CD14-positive monocyte (primary cell): ENCODE measurements around the gene SMARCD1. TPM values are rescaled to one million over a fixed set of nuclear protein-coding genes. Genes with fewer than 3 reads are reported as not detected.

ENCODE experiments used
- DNase-seq, 3 donors: peaks; one replicate each; pipeline ENCODE4 v3.0.0-alpha.2; 2011 to 2022
- H2AFZ ChIP-seq: 2 replicates; pipeline ENCODE4 v1.6.0; 2012; ENCODE audit warnings: mild to moderate bottlenecking, low read depth, low read length, inconsistent platforms; ENCODE audit not compliant: insufficient read depth, poor library complexity, severe bottlenecking
- H3K27ac ChIP-seq, 2 donors: 1 replicate in 1 of 2; 2 replicates in 1 of 2; pipeline ENCODE4 v1.5.1; 2012 to 2013; ENCODE audit warnings: low read length in 2 of 2, control low read depth in 1 of 2, inconsistent platforms in 1 of 2, low read depth in 1 of 2, mild to moderate bottlenecking in 1 of 2
- H3K27me3 ChIP-seq, 2 donors: one replicate each; pipeline versions ENCODE4 v1.6.0 to v1.6.1; 2011 to 2013; ENCODE audit warnings: low read length in 2 of 2; ENCODE audit not compliant: control insufficient read depth in 2 of 2, insufficient read depth in 2 of 2
- H3K36me3 ChIP-seq, 2 donors: replicated peaks in 1 of 2; 1 replicate in 1 of 2; 2 replicates in 1 of 2; pipeline versions ENCODE4 v1.5.1 to v1.6.1; 2012 to 2013; ENCODE audit warnings: low read length in 2 of 2, control low read depth in 1 of 2, inconsistent platforms in 1 of 2, mild to moderate bottlenecking in 1 of 2; ENCODE audit not compliant: insufficient read depth in 2 of 2, control insufficient read depth in 1 of 2
- H3K4me1 ChIP-seq, 2 donors: 1 replicate in 1 of 2; 2 replicates in 1 of 2; pipeline versions ENCODE4 v1.5.1 to v1.6.1; 2012 to 2013; ENCODE audit warnings: low read length in 2 of 2, control low read depth in 1 of 2, inconsistent platforms in 1 of 2, mild to moderate bottlenecking in 1 of 2, moderate library complexity in 1 of 2; ENCODE audit not compliant: insufficient read depth in 2 of 2, control insufficient read depth in 1 of 2
- H3K4me2 ChIP-seq: replicated peaks from 2 replicates; pipeline ENCODE3; 2012; ENCODE audit warnings: low read length, moderate library complexity, mild to moderate bottlenecking; ENCODE audit not compliant: poor library complexity, severe bottlenecking; ENCODE audit errors: extremely low read depth
- H3K4me3 ChIP-seq, 3 experiments: fragments of 200-600 bp in 1 of 3; sonication (generic) in 1 of 3; replicated peaks in 1 of 3; 1 replicate in 2 of 3; 2 replicates in 1 of 3; pipeline ENCODE4 v1.5.1; 2011 to 2013; ENCODE audit warnings: low read length in 3 of 3, mild to moderate bottlenecking in 3 of 3, control low read depth in 2 of 3, low read depth in 2 of 3, inconsistent platforms in 1 of 3, moderate library complexity in 1 of 3
- H3K79me2 ChIP-seq: 2 replicates; pipeline ENCODE4 v1.6.0; 2012; ENCODE audit warnings: mild to moderate bottlenecking, control low read depth, inconsistent platforms, low read length, moderate library complexity; ENCODE audit not compliant: insufficient read depth
- H3K9ac ChIP-seq: 2 replicates; pipeline ENCODE4 v1.6.0; 2017; ENCODE audit warnings: low read length, mild to moderate bottlenecking; ENCODE audit not compliant: insufficient read depth, poor library complexity, severe bottlenecking
- H3K9me3 ChIP-seq, 2 donors: replicated peaks in 1 of 2; 1 replicate in 1 of 2; 2 replicates in 1 of 2; pipeline versions ENCODE4 v1.5.1 to v1.6.1; 2012 to 2013; ENCODE audit warnings: low read length in 2 of 2, control low read depth in 1 of 2; ENCODE audit not compliant: control insufficient read depth in 1 of 2, insufficient read depth in 1 of 2
- H4K20me1 ChIP-seq: 2 replicates; pipeline ENCODE4 v1.6.0; 2012; ENCODE audit warnings: mild to moderate bottlenecking, low read length, control low read depth, moderate library complexity; ENCODE audit not compliant: insufficient read depth
- H3K27ac Mint-ChIP-seq, 7 donors: one replicate each; pipeline ENCODE4 v1.8.0; 2020; ENCODE audit warnings: mild to moderate bottlenecking in 7 of 7, mixed read lengths in 7 of 7, moderate library complexity in 6 of 7, inconsistent platforms in 2 of 7
- H3K27me3 Mint-ChIP-seq, 3 donors: one replicate each; pipeline ENCODE4 v1.8.0; 2021 to 2022; ENCODE audit warnings: low read depth in 3 of 3, mild to moderate bottlenecking in 3 of 3, mixed read lengths in 3 of 3, moderate library complexity in 3 of 3, inconsistent platforms in 1 of 3
- H3K36me3 Mint-ChIP-seq, 2 donors: one replicate each; pipeline ENCODE4 v1.8.0; 2020; ENCODE audit warnings: mixed read lengths in 2 of 2, inconsistent platforms in 1 of 2, mild to moderate bottlenecking in 1 of 2
- H3K4me1 Mint-ChIP-seq: one replicate; pipeline ENCODE4 v1.8.0; 2020; ENCODE audit warnings: mild to moderate bottlenecking, mixed read lengths
- H3K4me3 Mint-ChIP-seq, 2 donors: one replicate each; pipeline ENCODE4 v1.8.0; 2020; ENCODE audit warnings: mild to moderate bottlenecking in 2 of 2, mixed read lengths in 2 of 2, moderate library complexity in 1 of 2
- H3K9me3 Mint-ChIP-seq, 7 donors: one replicate each; pipeline ENCODE4 v1.8.0; 2020 to 2022; ENCODE audit warnings: mixed read lengths in 7 of 7, mild to moderate bottlenecking in 6 of 7, moderate library complexity in 6 of 7, inconsistent platforms in 2 of 7
- WGBS: methylation state at CpG from one replicate; pipeline ENCODE4 v1.1.5; 2013; ENCODE audit warnings: missing lambda C conversion rate; ENCODE audit not compliant: insufficient coverage; 5-methylcytosine and 5-hydroxymethylcytosine counted together
- intact Hi-C, 2 donors: fragments of 100-400 bp; cut with micrococcal nuclease; formaldehyde crosslinking; loops; one replicate each; pipeline versions ENCODE4 v1.15.0 to v1.15.1; 2023
- polyA plus RNA-seq, 3 donors: library from polyadenylated mRNA; depleted of rRNA in 1 of 3; unstranded in 2 of 3; stranded (reverse) in 1 of 3; fragments of 300-500 nt in 2 of 3; fragments of >200 nt in 1 of 3; fragmentation: Illumina TruSeq in 2 of 3; gene quantifications; 1 replicate in 2 of 3; 2 replicates in 1 of 3; pipeline ENCODE4 v1.2.3, GENCODE V29; 2012 to 2021
- TF ChIP-seq, protein P1 (sequence below): fragments of 200-600 bp; IDR thresholded peaks from one replicate; pipeline ENCODE4 v1.8.0; 2022; ENCODE audit warnings: antibody characterized with exemption, mild to moderate bottlenecking

Gene SMARCD1
- polyA plus RNA-seq, 3 donors, result 3.7 to 41.9 (median 7.8) TPM

DNA sequence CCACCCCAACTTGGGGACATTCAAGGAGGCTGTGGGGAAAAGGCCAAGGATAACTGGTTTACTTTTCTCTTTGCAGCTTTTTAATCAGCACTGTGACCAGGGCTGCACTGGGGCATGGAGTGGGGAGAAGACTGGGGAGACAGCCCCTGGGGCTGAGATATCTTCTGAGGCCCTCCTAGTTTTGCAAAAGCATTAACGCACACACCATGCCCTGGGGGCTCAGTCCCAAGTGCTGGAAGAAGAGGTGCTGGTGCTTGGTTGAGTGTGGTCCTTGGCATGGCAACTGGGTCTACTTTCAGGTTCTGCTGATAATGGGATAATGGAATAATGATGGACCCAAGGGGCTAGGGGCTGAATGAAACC, 9.4 kb upstream of the SMARCD1 start:
- no peak overlapping the region for H3K4me3 ChIP-seq
- no peak overlapping the region for H3K4me2 ChIP-seq
- H3K79me2 ChIP-seq, result no peaks in the 10 kb centered on the region
- intact Hi-C loops, result loop anchor here (2.0 kb wide), 2 partner anchors 99 to 101 kb away; no protein-coding TSS in a partner anchor
- no peaks in the 10 kb centered on the region for H3K9me3 ChIP-seq
- H3K27me3 Mint-ChIP-seq, result peaks cover 11 to 20% (median 20%) of the 10 kb centered on the region in 3 donors
- no peak overlapping the region for H3K27ac ChIP-seq
- DNase-seq, result no peak
- H3K4me1 Mint-ChIP-seq, result peaks cover 3% of the 10 kb centered on the region
- 100% methylated on average over 1 of the region's 1 CpG for WGBS
- H3K36me3 ChIP-seq, result no peaks in the 10 kb centered on the region
- H3K4me1 ChIP-seq, result no peaks in the 10 kb centered on the region
- H3K4me3 Mint-ChIP-seq, result no peak overlapping the region
- no peaks in the 10 kb centered on the region for H4K20me1 ChIP-seq
- no peak overlapping the region for H2AFZ ChIP-seq
- peaks cover 0 to 3% (median 0%) of the 10 kb centered on the region in 7 donors for H3K9me3 Mint-ChIP-seq
- H3K36me3 Mint-ChIP-seq, result no peaks in the 10 kb centered on the region
- TF ChIP-seq, protein P1, sequence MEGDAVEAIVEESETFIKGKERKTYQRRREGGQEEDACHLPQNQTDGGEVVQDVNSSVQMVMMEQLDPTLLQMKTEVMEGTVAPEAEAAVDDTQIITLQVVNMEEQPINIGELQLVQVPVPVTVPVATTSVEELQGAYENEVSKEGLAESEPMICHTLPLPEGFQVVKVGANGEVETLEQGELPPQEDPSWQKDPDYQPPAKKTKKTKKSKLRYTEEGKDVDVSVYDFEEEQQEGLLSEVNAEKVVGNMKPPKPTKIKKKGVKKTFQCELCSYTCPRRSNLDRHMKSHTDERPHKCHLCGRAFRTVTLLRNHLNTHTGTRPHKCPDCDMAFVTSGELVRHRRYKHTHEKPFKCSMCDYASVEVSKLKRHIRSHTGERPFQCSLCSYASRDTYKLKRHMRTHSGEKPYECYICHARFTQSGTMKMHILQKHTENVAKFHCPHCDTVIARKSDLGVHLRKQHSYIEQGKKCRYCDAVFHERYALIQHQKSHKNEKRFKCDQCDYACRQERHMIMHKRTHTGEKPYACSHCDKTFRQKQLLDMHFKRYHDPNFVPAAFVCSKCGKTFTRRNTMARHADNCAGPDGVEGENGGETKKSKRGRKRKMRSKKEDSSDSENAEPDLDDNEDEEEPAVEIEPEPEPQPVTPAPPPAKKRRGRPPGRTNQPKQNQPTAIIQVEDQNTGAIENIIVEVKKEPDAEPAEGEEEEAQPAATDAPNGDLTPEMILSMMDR, result no peak
- H3K27me3 ChIP-seq, result peaks cover 0 to 4% of the 10 kb centered on the region in 2 donors
- H3K27ac Mint-ChIP-seq, result no peak overlapping the region
- no peak overlapping the region for H3K9ac ChIP-seq

DNA sequence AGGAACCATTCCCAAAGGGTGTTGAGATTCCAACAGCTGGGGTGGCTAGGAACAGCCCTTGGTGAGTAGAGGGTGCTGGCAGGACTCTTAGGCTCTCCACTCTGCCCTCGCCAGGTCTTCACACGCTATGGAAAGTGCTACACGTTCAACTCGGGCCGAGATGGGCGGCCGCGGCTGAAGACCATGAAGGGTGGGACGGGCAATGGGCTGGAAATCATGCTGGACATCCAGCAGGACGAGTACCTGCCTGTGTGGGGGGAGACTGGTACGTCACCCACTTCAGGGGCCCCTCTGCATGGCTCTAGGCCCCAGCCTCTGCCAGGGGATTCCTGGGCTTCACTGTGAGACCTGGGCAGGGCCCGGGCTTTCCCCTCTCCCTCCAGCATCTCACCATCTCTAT, 8.0 kb upstream of the SMARCD1 start:
- Histone ChIP-seq H3K27ac (no peak overlapping the region), H4K20me1 (no peaks in the 10 kb centered on the region), H3K4me1 (no peaks in the 10 kb centered on the region), H3K27me3 (no peaks in the 10 kb centered on the region), H3K9me3 (no peaks in the 10 kb centered on the region), H3K36me3 (no peaks in the 10 kb centered on the region), H3K9ac (no peak overlapping the region), H3K4me2 (no peak overlapping the region), H2AFZ (peak overlapping the region; percentile 35), H3K4me3 (no peak overlapping the region), H3K79me2 (no peaks in the 10 kb centered on the region)
- H3K27ac Mint-ChIP-seq, result no peak overlapping the region
- intact Hi-C loops, result no loop called here
- TF ChIP-seq, protein P1, result no peak
- DNase-seq, result no peak
- H3K9me3 Mint-ChIP-seq, result peaks cover 0 to 3% (median 0%) of the 10 kb centered on the region in 7 donors
- H3K4me3 Mint-ChIP-seq, result no peak overlapping the region
- H3K4me1 Mint-ChIP-seq, result peaks cover 2% of the 10 kb centered on the region
- peaks cover 12 to 18% (median 17%) of the 10 kb centered on the region in 3 donors for H3K27me3 Mint-ChIP-seq
- no peaks in the 10 kb centered on the region for H3K36me3 Mint-ChIP-seq
- 91% methylated on average over 10 of the region's 12 CpGs for WGBS
